MCF 10A (cell line): Measurements from ENCODE around the gene NPHP4. TPM values are rescaled to one million over a fixed set of nuclear protein-coding genes. Genes with fewer than 3 reads are reported as not detected.
"Not testable (repeated sequence)": the region's sequence is repeated elsewhere in the genome, so short reads cannot be mapped to it uniquely, and the experiment has no call there.

ENCODE experiments used
- BruUV-seq: library from RNA; stranded (reverse); fragments of 400-500 nt; replicated peaks from 2 replicates; lab custom pipeline; 2021; lab: Mats Ljungman, UMichigan
- CTCF ChIA-PET: fragments of 300-600 bp; sonication (Branson Sonifier 250); formaldehyde crosslinking; extraction: SDS; loops from one replicate; lab custom pipeline; 2021; ENCODE audit warnings: antibody characterized with exemption, inconsistent platforms; lab: Yijun Ruan, JAX
- POLR2A ChIA-PET: fragments of 300-600, 350-650 bp; sonication (Branson Sonifier 250); formaldehyde crosslinking; extraction: SDS; loops from one replicate; lab custom pipeline; 2020; ENCODE audit warnings: antibody characterized with exemption, inconsistent platforms; lab: Yijun Ruan, JAX
- DNase-seq: peaks from one replicate; pipeline ENCODE4 v3.0.0-alpha.2; 2018; ENCODE audit not compliant: unreplicated experiment
- H3K27ac Mint-ChIP-seq: one replicate; pipeline ENCODE4 v1.8.0; 2022; ENCODE audit warnings: mild to moderate bottlenecking, low read depth, mixed read lengths; ENCODE audit not compliant: unreplicated experiment
- H3K27me3 Mint-ChIP-seq: one replicate; pipeline ENCODE4 v1.8.0; 2022; ENCODE audit warnings: mixed read lengths; ENCODE audit not compliant: insufficient read depth, unreplicated experiment
- H3K36me3 Mint-ChIP-seq: one replicate; pipeline ENCODE4 v1.8.0; 2022; ENCODE audit warnings: mild to moderate bottlenecking, moderate library complexity, mixed read lengths; ENCODE audit not compliant: insufficient read depth, unreplicated experiment
- H3K4me1 Mint-ChIP-seq: one replicate; pipeline ENCODE4 v1.8.0; 2022; ENCODE audit warnings: mixed read lengths; ENCODE audit not compliant: insufficient read depth, unreplicated experiment
- H3K4me3 Mint-ChIP-seq: one replicate; pipeline ENCODE4 v1.8.0; 2022; ENCODE audit warnings: mild to moderate bottlenecking, moderate library complexity, mixed read lengths; ENCODE audit not compliant: unreplicated experiment
- H3K9me3 Mint-ChIP-seq: one replicate; pipeline ENCODE4 v1.8.0; 2022; ENCODE audit warnings: mixed read lengths; ENCODE audit not compliant: unreplicated experiment
- intact Hi-C: fragments of 100-400 bp; cut with micrococcal nuclease; formaldehyde crosslinking; loops from 2 replicates; pipeline ENCODE4 v1.14.1; 2022
- total RNA-seq: library from RNA; stranded (reverse); gene quantifications from 2 replicates; pipeline ENCODE4 v1.2.3, GENCODE V29; 2022
- TF ChIP-seq, protein P1 (sequence below): fragments of 200-600 bp; IDR thresholded peaks from one replicate; pipeline ENCODE4 v1.8.0; 2022; ENCODE audit warnings: antibody characterized with exemption, mild to moderate bottlenecking; ENCODE audit not compliant: unreplicated experiment

NPHP4 gene
- total RNA-seq, 1 experiment from 2014 or later = 14.4 TPM

- no peak for DNase-seq
- Mint-ChIP-seq H3K4me3 (no peak overlapping the region), H3K4me1 (peaks cover 16% of the 10 kb centered on the region), H3K27me3 (no peaks in the 10 kb centered on the region), H3K27ac (no peak overlapping the region), H3K9me3 (no peaks in the 10 kb centered on the region), H3K36me3 (peaks cover 23% of the 10 kb centered on the region)
- ChIA-PET CTCF (interaction anchor here (0.9 to 1.5 kb wide), 3 partner anchors 10 to 183 kb away, joined by 3 to 5 read pairs (median 4); no protein-coding TSS in a partner anchor), POLR2A (interaction anchor here (0.7 kb wide), 1 partner anchor 8 kb away, joined by 3 read pairs; no protein-coding TSS in a partner anchor)
- intact Hi-C loops = no loop called here
- TF ChIP-seq, protein P1, sequence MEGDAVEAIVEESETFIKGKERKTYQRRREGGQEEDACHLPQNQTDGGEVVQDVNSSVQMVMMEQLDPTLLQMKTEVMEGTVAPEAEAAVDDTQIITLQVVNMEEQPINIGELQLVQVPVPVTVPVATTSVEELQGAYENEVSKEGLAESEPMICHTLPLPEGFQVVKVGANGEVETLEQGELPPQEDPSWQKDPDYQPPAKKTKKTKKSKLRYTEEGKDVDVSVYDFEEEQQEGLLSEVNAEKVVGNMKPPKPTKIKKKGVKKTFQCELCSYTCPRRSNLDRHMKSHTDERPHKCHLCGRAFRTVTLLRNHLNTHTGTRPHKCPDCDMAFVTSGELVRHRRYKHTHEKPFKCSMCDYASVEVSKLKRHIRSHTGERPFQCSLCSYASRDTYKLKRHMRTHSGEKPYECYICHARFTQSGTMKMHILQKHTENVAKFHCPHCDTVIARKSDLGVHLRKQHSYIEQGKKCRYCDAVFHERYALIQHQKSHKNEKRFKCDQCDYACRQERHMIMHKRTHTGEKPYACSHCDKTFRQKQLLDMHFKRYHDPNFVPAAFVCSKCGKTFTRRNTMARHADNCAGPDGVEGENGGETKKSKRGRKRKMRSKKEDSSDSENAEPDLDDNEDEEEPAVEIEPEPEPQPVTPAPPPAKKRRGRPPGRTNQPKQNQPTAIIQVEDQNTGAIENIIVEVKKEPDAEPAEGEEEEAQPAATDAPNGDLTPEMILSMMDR = no peak
- BruUV-seq = no TSS peak
Measured at GRCh38 chr1:5926686-5927435, 65.4 kb downstream of the NPHP4 start.

DNA sequence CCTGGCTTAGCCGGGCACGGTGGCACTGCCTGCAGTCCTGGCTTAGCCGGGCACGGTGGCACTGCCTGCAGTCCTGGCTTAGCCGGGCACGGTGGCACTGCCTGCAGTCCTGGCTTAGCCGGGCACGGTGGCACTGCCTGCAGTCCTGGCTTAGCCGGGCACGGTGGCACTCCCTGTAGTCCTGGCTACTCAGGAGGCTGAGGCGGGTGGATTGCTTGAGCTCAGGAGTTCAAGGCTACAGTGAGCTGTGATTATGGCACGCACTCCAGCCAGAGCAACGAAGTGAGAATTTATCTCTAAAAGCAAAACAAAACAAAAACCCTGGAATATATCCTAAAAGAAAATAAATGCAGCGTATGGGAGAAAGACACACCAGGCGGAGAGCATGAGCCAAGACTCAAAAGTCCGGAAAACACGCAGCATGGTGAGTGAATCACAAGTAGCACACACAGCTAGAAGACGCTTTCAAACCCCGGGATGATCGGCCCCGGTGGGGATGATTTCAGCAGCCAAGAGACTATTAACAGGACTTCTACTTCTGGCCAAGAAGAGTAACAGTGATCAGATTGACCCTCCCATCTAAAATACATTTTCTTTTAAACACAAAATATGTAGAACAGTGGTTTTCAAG lies 69.4 kb downstream of the NPHP4 start:
- intact Hi-C loops, H3K4me3 Mint-ChIP-seq, H3K27ac Mint-ChIP-seq, BruUV-seq, H3K9me3 Mint-ChIP-seq, CTCF ChIA-PET, H3K4me1 Mint-ChIP-seq, POLR2A ChIA-PET, DNase-seq, H3K27me3 Mint-ChIP-seq: not testable (repeated sequence)
- H3K36me3 Mint-ChIP-seq = peaks cover 15% of the 10 kb centered on the region

DNA sequence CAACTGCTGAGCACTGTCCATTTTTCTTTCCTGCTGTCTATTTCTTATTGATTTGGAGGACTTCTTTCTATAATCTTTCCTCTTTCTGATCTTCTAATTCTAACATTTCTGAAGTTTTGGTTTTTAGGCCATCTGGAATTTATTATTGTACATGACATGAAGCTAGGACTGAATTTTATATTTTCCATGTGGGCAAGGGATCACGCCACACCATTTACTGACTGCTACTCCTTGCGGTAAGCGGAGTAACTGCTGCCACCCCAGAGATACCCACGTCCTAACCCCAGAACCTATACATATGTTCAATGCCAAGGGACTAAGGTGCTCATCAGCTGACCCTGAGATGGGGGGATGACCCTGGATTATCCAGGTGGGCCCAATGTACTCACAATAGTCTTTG lies 70.6 kb downstream of the NPHP4 start:
- POLR2A ChIA-PET = interaction anchor here (0.6 to 0.7 kb wide), 2 partner anchors 636 to 1980 kb away, joined by 3 read pairs; no protein-coding TSS in a partner anchor
- Mint-ChIP-seq H3K9me3 (no peaks in the 10 kb centered on the region), H3K36me3 (peaks cover 8% of the 10 kb centered on the region), H3K4me3 (no peak overlapping the region), H3K4me1 (no peaks in the 10 kb centered on the region), H3K27ac (no peak overlapping the region), H3K27me3 (no peaks in the 10 kb centered on the region)
- BruUV-seq = no TSS peak
- DNase-seq = no peak
- intact Hi-C loops = no loop called here
- CTCF ChIA-PET = no interaction called here
- TF ChIP-seq, protein P1 = no peak

- H3K36me3 Mint-ChIP-seq = peaks cover 8% of the 10 kb centered on the region
- H3K9me3 Mint-ChIP-seq = no peaks in the 10 kb centered on the region
- no peak for DNase-seq
- H3K27me3 Mint-ChIP-seq = no peaks in the 10 kb centered on the region
- TF ChIP-seq, protein P1 = no peak
- CTCF ChIA-PET = no interaction called here
- POLR2A ChIA-PET = interaction anchor here (0.6 kb wide), 1 partner anchor 1979 kb away, joined by 3 read pairs; no protein-coding TSS in a partner anchor
- H3K4me1 Mint-ChIP-seq = peaks cover under 1% of the 10 kb centered on the region
- intact Hi-C loops = no loop called here
- H3K27ac Mint-ChIP-seq = no peak overlapping the region
- H3K4me3 Mint-ChIP-seq = no peak overlapping the region
- no TSS peak for BruUV-seq
Measured at GRCh38 chr1:5921129-5921528, 71.1 kb downstream of the NPHP4 start.
